Cortex of kidney (tissue), 1 donor: ENCODE data around the gene MAP4K2.
"Not testable (repeated sequence)": the region's sequence is repeated elsewhere in the genome, so short reads cannot be mapped to it uniquely, and the experiment has no call there.

Experiments
- DNase-seq: peaks from one replicate; lab custom pipeline; 2025; lab: John Stamatoyannopoulos, UW

The MAP4K2 gene

DNA sequence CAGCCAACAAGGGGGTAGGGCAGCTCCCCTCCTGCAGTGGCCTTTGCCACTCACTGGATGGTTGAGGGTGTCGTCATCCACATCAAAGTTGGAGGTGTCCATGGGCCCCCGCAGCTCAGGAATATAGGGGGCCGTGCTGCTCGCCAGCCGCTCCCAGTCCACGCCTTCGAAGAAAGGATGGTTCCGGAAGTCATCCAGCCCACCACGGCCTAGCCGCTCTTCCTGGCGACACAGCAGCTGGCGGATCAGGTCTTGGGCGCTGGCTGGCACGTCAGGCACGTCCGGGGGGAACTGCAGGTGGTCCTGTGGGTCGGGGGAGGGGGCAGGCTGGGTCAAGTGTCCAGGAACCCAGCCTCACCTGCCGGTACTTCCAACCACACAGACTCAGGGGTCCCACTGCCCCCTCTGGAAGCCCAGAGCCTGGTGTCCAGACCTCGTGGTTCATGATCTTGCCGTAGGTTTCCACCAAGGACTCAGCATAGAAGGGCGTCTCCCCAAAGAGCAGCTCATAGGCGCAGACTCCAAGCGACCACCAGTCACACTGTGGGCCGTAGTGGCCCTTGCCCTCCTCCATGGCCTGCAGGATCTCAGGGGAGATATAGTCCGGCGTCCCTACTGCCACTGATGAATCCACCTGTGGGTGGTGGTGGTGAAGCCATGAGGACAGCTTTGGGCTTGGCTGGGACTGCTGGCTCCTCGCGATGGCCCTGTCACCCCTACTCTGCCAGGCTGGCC lies 35.8 kb upstream of the MAP4K2 start:
- no peak for DNase-seq

DNA sequence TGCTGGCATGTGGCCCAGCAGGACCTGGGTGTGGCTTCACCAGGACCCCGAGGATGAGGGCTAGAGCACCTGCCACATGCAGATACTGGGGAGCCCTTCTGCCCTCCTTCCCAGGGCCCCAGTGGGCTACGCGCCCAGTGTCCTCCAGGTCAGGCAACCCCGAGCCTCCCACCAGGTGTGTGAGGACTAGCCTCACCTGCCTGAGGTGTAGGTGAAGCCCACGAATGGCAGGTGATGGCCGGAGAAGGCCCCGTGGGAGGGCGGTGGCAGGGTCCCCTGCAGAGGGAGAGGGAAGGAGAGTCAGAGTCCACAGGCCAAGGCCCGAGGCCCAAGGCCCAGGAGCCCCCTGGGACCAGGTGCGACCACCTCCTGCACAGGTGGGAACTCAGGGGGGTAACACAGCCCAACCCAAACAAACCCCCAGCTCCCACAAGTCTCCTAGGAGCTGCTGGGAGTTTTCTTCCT lies 34.9 kb upstream of the MAP4K2 start:
- no peak for DNase-seq

DNA sequence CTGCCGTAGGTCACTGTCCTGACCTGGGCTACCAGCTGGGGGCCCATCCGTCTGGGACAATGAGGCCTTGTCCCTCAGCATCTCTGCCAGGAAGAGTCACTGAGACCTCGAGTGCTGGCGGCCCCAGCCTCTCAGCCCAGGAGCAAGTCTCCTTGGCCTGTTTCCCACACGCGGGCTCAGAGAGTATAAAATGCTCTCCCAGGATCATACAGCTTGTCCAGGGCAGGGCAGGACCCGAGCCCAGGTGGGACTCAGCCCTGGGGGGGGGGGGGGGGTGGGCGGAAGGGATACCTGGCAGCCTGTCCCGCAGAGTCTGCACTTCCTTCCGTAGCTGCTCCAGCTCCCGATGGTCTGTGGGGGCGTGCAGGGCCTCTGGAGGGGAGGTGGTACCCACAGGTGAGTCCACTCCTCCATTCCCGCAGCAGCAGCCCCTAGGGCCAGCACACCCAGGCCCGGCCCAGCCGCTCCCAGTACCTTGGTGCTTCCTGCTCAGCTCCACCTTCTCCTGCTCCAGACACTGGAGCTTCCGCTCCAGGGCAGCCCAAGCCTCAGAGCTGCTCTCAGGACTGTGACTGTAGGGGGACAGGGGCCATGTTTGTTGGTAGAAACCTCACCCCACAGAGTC lies 33.5 kb upstream of the MAP4K2 start:
- DNase-seq: no peak

DNA sequence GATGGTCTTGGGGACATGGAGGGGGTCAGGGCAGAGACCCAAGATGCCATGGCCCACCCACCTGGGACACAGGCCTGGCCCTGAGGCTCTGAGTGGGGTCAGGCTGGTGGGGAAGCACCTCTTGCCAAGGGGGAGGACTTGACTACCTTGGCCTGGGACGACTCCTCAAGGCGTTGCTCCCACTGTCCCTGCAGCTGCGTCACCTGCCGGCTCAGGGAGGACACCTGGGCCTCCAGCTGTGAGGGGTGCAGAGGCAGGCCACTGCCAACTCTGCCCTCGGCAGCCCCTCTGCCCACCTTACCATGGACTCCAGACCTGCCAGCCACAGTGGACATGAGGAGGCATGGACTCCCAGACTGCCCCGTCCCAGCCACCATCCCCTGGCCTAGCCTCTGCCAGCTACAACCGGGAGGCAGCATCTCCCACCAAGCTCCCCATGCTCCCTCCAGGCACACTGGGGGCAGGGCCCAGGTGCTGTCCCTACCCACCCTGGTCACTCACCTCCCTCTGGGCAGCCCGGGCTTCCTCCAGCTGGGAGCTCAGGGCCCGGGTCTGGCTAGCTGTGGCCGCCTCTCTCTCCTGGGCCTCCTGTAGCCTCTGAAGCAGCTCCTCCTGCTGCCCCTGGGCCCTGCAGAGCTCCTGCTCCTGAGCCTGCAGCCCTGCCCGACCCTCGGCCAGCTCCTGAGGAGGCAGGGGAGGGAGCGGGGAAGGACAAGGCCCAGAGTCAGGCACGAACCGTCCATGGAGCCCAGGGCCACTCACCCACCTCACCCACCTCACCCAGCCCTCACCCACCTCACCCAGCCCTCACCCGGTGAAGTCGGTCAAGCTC lies 32.8 kb upstream of the MAP4K2 start:
- DNase-seq: no peak

DNA sequence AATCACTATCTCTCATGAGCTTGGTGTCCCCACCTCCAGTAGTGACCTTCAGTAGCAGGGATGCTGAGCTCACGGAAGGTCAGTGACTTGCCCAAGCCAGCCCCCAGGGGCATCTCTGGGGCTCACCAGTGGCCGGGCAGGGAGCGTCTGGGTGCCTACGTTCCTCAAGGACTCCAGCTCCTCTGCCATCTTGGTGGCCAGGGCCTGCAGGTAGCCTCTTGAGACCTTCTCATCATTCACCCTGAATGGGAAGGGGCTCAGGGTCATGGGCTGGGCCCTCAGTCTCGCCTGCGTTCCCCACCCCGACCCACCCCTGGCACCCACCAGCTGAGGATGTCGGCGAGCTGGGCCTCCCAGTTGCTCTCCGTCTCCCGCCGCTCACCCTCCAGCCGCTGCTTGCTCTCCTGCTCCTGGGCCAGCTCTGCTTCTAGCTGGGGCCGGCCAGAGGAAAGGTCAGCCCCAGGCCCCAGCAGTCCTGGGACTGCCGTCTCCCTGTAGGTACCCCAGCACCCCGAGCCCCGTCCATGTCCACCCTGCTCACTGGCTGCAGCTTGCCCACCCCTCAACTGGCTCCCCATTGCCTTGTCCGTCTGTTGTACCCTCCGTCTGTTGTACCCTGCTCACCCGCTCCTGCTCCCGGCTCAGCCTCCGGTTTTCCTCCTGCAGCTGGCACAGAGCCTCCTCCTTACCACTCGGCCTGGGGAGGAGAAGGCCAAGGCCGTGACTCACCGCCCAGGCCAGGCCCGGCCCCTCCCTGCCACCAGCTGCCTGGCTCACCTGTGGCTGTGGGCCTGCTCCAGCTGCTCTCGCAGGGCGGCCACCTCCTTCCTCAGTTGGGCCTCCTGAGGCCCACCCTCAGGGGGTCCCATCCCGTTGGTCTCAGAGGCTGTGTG lies 32.0 kb upstream of the MAP4K2 start:
- no peak for DNase-seq

DNA sequence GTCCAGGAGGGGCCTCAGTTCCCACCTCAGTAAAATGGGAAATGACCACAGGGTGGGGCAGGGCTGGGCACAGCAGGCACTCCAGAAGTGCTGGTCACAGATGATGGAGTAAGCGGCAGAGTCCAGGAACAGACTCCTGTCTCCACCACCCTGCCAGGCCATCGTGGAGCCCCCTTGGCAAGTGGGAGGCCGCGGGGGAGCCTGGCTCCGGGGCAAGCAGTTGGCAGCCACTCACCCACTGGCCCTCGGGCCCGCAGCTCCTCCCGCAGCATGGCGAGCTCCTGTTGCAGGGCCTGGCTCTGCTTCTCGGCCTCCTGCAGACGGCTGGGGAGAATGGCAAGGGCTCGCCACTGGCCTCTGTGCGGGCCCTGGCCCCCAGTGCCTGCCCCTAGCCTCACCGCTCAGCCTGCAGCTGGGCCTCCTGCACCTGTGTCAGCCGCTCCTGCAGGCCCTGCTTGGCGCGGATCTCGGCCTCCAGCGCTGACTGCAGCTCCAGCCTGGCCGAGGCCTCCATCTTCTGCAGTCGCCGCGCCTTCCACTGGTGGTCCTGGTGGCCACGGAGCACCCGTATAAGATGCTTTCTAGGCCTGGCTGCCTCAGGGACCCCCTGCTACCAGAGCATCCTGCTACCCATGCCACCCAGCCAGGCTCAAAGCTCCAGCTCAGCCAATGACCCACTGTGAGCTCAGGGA lies 31.2 kb upstream of the MAP4K2 start:
- DNase-seq: no peak

DNA sequence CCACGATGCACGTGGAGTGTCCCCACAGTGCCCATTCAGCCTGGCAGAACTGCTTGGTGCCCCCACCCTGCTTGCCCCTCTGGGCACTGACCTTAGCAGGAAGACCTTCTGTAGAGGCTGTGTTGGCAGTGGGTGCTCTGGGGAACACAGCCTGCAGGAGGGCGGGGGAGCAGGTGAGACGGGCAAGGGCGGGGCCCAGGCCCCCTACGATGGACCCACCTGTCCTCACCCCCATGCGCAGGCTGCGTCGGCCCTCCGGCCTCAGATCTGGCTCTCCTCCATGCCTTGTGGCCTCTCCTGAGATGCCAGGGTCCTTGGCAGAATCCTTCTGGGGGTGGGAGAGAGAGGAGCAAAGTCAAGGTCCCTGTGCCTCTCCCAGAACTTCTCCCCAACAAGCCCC lies 30.5 kb upstream of the MAP4K2 start:
- no peak for DNase-seq

DNA sequence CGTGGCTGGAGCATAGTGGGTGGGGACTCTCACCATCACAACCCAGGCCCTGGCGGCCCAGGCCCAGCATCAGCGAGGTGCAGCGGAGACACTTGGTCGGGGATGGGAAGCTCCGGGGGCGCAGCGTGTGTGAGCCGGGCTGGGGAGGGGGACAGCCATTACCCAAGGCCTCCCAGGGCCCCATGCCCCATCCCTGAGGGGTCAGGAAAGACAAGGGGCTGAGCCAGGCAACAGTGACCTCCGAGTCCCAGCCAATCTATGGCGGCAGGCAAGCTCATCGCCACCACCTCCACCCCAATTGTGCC lies 30.1 kb upstream of the MAP4K2 start:
- DNase-seq: no peak

DNA sequence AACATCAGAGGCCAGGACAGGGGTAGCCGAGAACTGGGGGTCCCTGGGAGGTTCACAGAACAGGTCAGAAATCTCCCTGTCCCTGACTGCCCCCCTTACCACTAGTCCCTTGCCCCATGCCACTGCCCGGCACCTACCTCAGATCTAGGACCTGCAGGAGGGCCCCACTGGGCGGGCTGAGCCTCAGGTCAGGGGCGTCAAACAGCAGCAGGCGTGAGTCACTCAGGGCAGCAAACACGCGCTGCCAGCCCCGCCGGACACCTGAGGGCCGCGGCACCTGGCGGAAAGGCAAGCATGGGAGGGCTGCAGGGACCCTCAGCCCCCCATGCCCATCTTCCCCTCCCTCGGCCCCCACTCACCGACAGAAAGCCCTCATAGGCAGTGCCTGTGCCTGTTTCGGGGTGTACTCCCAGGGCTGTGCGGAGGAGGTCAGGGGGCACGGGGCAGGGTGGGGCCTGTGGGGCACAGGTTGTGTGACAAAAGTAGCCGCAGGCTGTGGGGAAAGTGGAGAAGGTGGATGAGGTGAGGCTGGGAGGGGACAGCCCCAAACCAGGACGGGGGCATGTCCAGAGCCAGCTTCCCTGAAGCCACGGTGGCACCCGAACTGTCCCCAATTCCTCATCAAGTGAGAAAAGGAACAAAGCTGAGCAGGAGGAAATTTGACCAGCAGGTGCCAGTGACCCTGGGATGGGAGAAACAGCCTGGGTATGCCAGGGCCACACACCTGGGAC lies 29.6 kb upstream of the MAP4K2 start:
- no peak for DNase-seq

DNA sequence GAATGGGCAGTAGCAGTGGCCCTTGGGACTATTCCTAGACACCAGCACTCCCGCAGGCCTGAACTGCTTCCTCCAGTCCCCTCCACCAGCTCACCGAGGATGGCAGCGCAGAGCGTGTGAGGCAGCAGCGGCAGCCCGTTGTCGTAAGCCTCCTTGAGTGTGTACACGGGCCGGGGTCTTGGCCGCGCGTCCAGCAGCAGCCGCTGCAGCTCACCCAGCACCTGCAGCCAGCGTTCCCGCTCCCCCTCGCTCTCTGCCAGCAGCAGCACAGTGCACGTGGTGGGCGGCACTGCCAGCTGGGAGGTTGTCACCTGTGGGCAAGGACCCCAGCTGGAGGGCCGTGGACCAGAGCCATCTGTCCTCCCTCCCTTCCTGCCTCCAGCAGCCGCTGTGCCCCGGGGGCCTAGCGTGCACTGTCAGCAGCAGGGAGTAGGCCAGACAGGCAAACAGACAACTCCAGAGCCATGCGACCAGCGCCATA lies 28.4 kb upstream of the MAP4K2 start:
- DNase-seq: no peak

DNA sequence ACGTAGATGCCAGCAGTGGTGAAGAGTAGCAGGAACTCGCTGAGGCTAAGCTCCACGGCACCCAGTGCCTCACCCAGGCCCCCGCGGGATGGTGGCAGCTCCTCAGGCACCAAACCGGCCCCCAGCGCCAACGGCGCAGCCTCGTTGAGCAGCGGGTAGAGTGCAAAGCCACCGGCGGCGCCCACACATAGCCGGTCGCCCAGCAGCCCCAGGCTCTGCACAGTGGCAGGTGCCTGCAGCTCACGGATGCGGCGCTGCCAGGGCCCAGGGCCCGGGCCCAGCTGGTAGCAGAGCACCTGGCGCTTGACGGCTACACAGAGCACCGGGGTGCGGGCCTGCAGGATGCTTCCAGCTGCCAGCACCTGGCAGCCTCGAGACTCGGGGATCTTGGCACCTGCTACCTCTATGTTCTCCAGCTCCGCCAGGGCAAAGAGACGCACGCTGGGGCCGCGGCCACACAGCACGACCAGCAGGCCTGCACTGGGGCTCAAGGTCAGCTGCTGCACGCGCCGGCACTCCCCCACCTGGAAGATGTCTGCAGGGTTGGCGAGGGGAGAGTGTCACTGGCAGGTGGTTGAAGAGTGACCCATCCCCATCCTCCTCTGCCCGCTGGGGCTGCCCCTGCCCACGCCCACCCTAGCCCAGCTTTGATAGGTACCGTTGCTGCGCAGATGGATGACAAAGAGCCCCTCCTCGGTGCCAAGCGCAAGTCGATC lies 26.7 kb upstream of the MAP4K2 start:
- DNase-seq: no peak

DNA sequence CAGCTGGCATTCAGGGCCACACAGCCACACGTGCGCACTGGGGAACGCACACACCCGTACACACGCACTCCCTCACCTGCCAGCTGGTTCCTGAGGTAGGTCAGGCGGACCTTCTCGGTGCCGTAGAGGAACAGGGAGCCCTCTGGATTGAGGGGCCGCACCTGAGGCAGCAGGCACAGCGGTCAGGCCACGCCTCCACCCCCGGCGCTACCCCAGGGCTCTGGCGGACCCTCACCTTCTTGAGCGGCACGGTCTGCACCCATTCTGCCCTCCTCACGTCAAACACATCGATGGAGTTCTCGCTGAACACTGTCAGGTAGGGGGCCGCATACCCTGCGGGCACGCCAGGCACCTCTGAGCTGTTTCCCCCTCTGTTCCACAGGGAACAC lies 24.4 kb upstream of the MAP4K2 start:
- DNase-seq: no peak

DNA sequence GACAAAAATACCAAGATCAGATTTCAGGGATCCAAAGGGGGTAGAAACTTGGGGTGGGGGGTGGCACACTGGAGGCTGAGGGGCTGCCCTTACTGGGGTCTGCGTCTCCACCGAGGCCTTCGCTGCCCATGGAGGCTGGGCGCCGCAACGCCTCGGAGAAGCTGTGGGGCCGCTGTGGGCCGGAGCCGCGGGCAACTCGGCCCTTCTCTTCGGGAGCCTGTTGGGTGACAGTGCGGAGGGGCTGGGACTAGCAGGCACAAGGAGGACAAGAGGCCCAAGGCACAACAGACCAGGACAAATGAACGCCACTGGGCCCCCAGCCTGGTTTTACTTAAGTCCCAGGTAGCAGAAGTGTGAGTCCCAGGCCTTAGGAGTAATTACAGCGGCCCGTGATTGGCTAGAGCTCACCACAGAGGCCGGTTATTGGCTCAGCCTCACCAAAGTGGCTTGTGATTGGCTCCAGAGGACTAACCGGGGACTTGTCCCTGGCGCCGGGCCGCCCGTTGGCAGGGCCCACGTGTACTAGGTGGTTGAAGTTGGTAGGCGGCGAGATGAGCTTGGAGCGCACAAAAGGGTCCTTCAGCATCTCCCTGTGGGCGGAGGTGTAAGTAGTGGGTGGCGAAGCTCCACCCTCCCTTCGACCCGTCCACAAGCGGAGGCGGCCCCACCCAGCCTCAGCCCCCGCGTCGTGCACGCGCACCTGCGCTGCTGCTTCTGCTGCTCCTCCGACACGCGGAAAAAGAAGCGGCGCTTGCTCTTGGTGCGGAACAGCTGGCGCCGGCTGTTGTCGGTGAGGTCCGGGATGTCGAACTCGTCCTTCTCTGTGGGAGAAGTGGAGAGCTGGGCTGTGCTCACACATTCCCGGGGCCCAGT lies 23.8 kb upstream of the MAP4K2 start:
- no peak for DNase-seq

DNA sequence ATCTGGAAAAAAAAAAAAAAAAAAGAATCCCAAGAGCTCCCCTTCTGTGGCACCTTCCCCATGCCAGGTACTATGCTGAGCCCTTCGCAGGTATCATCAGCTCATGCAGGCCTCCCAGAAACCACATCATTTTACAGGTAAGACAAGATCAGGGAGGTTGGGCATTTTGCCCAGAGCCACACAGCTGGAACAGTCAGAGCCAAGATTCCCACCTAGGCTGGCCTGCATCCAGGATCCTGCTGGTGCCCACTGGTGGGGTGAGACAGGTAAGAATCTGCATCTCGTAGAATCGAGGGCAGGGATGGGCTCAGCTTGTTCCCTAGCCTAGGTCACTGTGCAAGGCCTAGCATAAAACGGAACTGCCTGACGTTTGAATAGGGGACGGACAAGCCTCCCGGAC lies 23.0 kb upstream of the MAP4K2 start:
- DNase-seq: no peak

DNA sequence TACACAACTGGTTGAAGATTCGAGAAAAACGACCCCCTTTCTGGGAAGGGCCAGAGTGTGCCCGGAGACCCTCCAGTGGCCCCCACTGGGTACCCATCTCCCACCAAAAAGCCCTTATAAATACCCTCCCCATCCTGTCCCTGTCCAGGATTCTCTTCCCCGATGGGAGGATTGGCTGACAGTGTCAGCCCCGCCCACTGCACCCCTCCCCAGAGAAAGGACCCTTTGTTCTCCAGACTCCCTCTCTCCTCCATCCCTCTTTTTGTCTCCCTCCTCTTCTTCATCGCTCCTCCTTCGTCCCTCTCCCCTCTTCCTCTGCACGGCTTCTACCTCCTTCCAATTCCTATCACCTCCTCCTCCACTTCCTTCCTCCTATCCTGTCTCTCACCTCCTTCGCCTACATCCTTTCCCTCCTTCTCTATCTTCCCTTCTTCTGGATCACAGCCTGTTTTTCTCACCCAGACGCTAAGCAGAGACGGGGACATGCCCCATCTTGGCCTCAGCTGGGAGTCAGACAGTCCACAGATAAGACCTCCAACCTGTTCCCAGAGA lies 20.6 kb upstream of the MAP4K2 start:
- no peak for DNase-seq

DNA sequence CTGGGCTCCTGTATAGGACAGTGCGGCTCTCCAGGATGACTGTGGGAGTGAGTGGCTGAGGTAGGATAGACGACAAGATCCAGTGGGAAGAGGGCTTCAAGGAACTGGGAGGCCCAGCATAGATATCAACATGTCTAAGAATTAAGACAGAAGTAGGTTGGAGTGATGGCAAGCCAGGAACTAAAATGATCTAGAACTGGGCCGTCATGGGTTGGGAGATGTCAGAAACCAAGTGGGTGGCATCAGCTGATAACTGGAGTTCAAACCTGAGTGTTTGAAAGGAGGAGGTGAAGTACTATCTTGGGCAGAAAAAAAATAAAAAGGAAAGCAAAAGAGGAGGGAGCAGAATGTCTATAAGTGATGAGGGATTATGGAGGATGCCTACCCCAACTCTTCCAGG lies 14.5 kb upstream of the MAP4K2 start:
- DNase-seq: no peak

DNA sequence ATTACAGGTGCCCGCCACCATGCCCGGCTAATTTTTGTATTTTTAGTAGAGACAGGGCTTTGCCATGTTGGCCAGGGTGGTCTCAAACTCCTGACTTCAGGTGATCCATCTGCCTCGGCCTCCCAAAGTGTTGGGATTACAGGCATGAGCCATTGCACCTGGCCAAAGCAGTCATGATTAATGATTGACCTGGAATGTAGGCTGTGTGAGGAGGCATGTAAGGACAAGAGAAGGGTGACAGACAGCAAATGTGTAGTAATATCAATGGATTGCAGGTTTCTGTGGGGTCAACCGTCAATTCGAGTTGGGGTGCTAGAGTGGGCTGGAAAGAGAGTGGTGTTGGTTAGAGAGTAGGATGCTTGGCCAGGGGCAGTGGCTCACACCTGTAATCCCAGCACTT lies 12.4 kb upstream of the MAP4K2 start:
- DNase-seq: not testable (repeated sequence)

DNA sequence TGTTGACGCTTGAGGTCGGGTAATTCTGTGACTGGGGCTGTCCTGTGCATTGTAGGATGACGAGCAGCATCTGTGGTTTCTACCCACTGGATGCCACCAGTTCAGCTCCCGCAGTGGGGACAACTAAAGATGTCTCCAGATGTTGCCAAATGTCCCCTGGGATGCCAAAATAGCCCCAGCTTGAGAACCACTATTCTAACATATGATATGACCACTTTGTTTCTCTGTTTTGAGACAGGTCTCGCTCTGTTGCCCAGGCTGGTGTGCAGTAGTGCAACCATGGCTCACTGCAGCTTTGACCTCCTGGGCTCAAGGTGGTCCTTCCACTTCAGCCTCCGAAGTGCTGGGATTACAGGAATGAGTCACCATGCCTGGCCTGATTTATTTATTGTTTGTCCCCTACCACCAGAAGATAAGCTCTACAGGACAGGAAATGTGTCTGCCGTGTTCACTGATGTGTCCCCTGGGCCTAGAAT lies 11.7 kb upstream of the MAP4K2 start:
- DNase-seq: no peak

DNA sequence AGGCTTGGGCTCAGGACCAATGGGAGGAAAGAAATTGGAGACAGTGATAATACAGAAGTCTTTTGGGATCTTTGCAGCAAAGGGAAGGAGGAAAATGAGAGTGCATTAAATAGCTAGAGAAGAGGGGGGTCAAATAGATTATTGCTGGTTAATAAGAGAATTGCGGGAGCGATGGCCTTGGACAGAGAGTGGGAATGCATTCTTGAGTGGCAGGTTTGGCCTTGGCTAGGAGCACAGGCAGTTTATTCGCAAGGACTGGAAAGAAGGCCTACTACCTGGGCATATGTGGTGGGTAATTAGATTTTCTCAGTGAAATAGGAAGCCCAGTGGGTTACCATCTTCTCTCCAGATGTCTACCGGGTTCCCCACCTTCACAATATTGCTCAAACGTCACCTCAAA lies 10.8 kb upstream of the MAP4K2 start:
- DNase-seq: no peak
